Common myeloid progenitor, CD34-positive (primary cell): ENCODE measurements around the gene SCARF1.
"Not testable (repeated sequence)": the region's sequence is repeated elsewhere in the genome, so short reads cannot be mapped to it uniquely, and the experiment has no call there.

Source experiments
- CTCF ChIA-PET: fragments of 350-600 bp; sonication (Branson Sonifier 250); formaldehyde crosslinking; loops from one replicate; lab custom pipeline; 2021; ENCODE audit warnings: antibody characterized with exemption; lab: Charles Lee
- POLR2A ChIA-PET: fragments of 350-600 bp; sonication (Branson Sonifier 250); formaldehyde crosslinking; loops from one replicate; lab custom pipeline; 2021; ENCODE audit warnings: antibody characterized with exemption; lab: Charles Lee
- DNase-seq, 3 donors: peaks; one replicate each; pipeline versions ENCODE4 v3.0.0 to v3.0.0-alpha.2; 2013
- H3K27ac ChIP-seq, 2 experiments: 1 replicate in 1 of 2; 2 replicates in 1 of 2; pipeline ENCODE4 v1.7.0; 2013; ENCODE audit warnings: inconsistent platforms in 2 of 2, low read length in 2 of 2, mild to moderate bottlenecking in 2 of 2, low read depth in 1 of 2, moderate library complexity in 1 of 2; ENCODE audit not compliant: severe bottlenecking in 2 of 2, insufficient read depth in 1 of 2, poor library complexity in 1 of 2
- H3K27me3 ChIP-seq, 5 experiments: replicated peaks in 2 of 5; 1 replicate in 3 of 5; 2 replicates in 2 of 5; pipeline versions ENCODE4 v1.6.1 to v1.7.0; 2013; ENCODE audit warnings: low read length in 4 of 5, mild to moderate bottlenecking in 2 of 5, moderate library complexity in 2 of 5, inconsistent platforms in 1 of 5; ENCODE audit not compliant: insufficient read depth in 5 of 5, control insufficient read depth in 4 of 5
- H3K36me3 ChIP-seq, 4 experiments: 1 replicate in 2 of 4; 2 replicates in 2 of 4; pipeline versions ENCODE4 v1.6.1 to v1.7.0; 2013; ENCODE audit warnings: low read length in 3 of 4, control low read depth in 1 of 4, mild to moderate bottlenecking in 1 of 4; ENCODE audit not compliant: control insufficient read depth in 4 of 4, insufficient read depth in 4 of 4
- H3K4me1 ChIP-seq, 4 experiments: 1 replicate in 3 of 4; 2 replicates in 1 of 4; pipeline versions ENCODE4 v1.6.1 to v1.7.1; 2013; ENCODE audit warnings: low read length in 3 of 4, mild to moderate bottlenecking in 3 of 4, control low read depth in 1 of 4, inconsistent platforms in 1 of 4, moderate library complexity in 1 of 4; ENCODE audit not compliant: control insufficient read depth in 4 of 4, insufficient read depth in 4 of 4; ENCODE audit errors: control extremely low read depth in 1 of 4
- H3K4me3 ChIP-seq, 7 experiments: 1 replicate in 4 of 7; 2 replicates in 3 of 7; pipeline versions ENCODE4 v1.5.1 to v1.7.0; 2013; ENCODE audit warnings: mild to moderate bottlenecking in 7 of 7, low read length in 6 of 7, moderate library complexity in 6 of 7, inconsistent platforms in 2 of 7, low read depth in 2 of 7, control low read depth in 1 of 7; ENCODE audit not compliant: insufficient read depth in 4 of 7, control insufficient read depth in 1 of 7; ENCODE audit errors: extremely low read depth in 1 of 7
- H3K9me3 ChIP-seq, 5 experiments: 1 replicate in 4 of 5; 2 replicates in 1 of 5; pipeline versions ENCODE4 v1.6.1 to v1.7.1; 2013; ENCODE audit warnings: low read length in 4 of 5, mild to moderate bottlenecking in 2 of 5, inconsistent platforms in 1 of 5, low read depth in 1 of 5, moderate library complexity in 1 of 5; ENCODE audit not compliant: control insufficient read depth in 4 of 5, insufficient read depth in 2 of 5; ENCODE audit errors: control extremely low read depth in 1 of 5
- WGBS: methylation state at CpG from one replicate; pipeline ENCODE4 v1.1.5; 2013; ENCODE audit not compliant: insufficient coverage; 5-methylcytosine and 5-hydroxymethylcytosine counted together

The SCARF1 gene

GRCh38 chr17:1684378-1685189 is 39.1 kb upstream of the SCARF1 start, which contains the start of gene PRPF8:
PRPF8 (minus strand) TSS chr17:1684867; CDS start chr17:1684571, 296 bp downstream.
- WGBS, result 0% methylated on average over 60 of the region's 72 CpGs
- peak; percentile 97 to 99 (median 98) for DNase-seq
- peak within 1 kb of the TSS; percentile 80 to 94 for H3K27ac ChIP-seq
- ChIA-PET CTCF (interaction anchor here (0.6 to 2.1 kb wide), 4 partner anchors 9 to 99 kb away, joined by 3 to 14 read pairs (median 4); no protein-coding TSS in a partner anchor), POLR2A (interaction anchor here (0.5 to 1.9 kb wide), 11 partner anchors 9 to 107 kb away, joined by 3 to 8 read pairs (median 3); partner anchors contain the start of genes RILP and WDR81)
- H3K27me3 ChIP-seq, result no peaks in the 10 kb centered on the region
- peak within 1 kb of the TSS; percentile 79 to 94 (median 91) for H3K4me3 ChIP-seq
- peaks cover 15 to 38% (median 32%) of the 10 kb centered on the region in 4 experiments for H3K36me3 ChIP-seq
- no peaks in the 10 kb centered on the region for H3K9me3 ChIP-seq
- peaks cover 0 to 13% (median 10%) of the 10 kb centered on the region in 4 experiments for H3K4me1 ChIP-seq

- CTCF ChIA-PET, result interaction anchor here (0.7 to 2.1 kb wide), 7 partner anchors 7 to 107 kb away, joined by 3 to 14 read pairs (median 3); no protein-coding TSS in a partner anchor
- Histone ChIP-seq H3K4me1 (peaks cover 0 to 13% (median 10%) of the 10 kb centered on the region in 4 experiments), H3K27ac (peak overlapping the region; percentile 80 to 94), H3K27me3 (no peaks in the 10 kb centered on the region), H3K36me3 (peaks cover 19 to 49% (median 44%) of the 10 kb centered on the region in 4 experiments), H3K4me3 (peak overlapping the region in 6 of 7 experiments; percentile 79 to 92 (median 90)), H3K9me3 (no peaks in the 10 kb centered on the region)
- POLR2A ChIA-PET, result interaction anchor here (0.7 to 1.9 kb wide), 3 partner anchors 19 to 33 kb away, joined by 3 to 8 read pairs (median 8); no protein-coding TSS in a partner anchor
- DNase-seq, result peak in 2 of 3 donors; percentile 36 to 50
- WGBS, result 51% methylated on average over 5 of the region's 5 CpGs
Measured at GRCh38 chr17:1683459-1683858, 37.9 kb upstream of the SCARF1 start.

- DNase-seq, result no peak
- H3K27me3 ChIP-seq, result no peaks in the 10 kb centered on the region
- no peaks in the 10 kb centered on the region for H3K9me3 ChIP-seq
- 98% methylated on average over 13 of the region's 13 CpGs for WGBS
- no peak overlapping the region for H3K27ac ChIP-seq
- ChIA-PET POLR2A (no interaction called here), CTCF (interaction anchor here (1.0 to 1.1 kb wide), 2 partner anchors 8 to 108 kb away, joined by 3 to 4 read pairs; no protein-coding TSS in a partner anchor)
- peaks cover 30 to 94% (median 85%) of the 10 kb centered on the region in 4 experiments for H3K36me3 ChIP-seq
- H3K4me1 ChIP-seq, result no peaks in the 10 kb centered on the region
- no peak overlapping the region for H3K4me3 ChIP-seq
Measured at GRCh38 chr17:1676401-1676800, 30.9 kb upstream of the SCARF1 start.

GRCh38 chr17:1673041-1673785 is 27.7 kb upstream of the SCARF1 start:
- WGBS, result 93% methylated on average over 26 of the region's 26 CpGs
- Histone ChIP-seq H3K4me1 (no peaks in the 10 kb centered on the region), H3K27ac (no peak overlapping the region), H3K9me3 (no peaks in the 10 kb centered on the region), H3K27me3 (no peaks in the 10 kb centered on the region), H3K4me3 (no peak overlapping the region), H3K36me3 (peaks cover 31 to 91% (median 79%) of the 10 kb centered on the region in 4 experiments)
- DNase-seq, result no peak
- ChIA-PET CTCF (interaction anchor here (0.9 to 2.8 kb wide), 6 partner anchors 9 to 188 kb away, joined by 3 to 11 read pairs (median 4); no protein-coding TSS in a partner anchor), POLR2A (interaction anchor here (1.0 kb wide), 1 partner anchor 43 kb away, joined by 3 read pairs; no protein-coding TSS in a partner anchor)

- H3K4me3 ChIP-seq, POLR2A ChIA-PET, H3K27me3 ChIP-seq, H3K9me3 ChIP-seq, H3K4me1 ChIP-seq, H3K27ac ChIP-seq, DNase-seq: not testable (repeated sequence)
- CTCF ChIA-PET, result interaction anchor here (1.3 to 6.8 kb wide), 3 partner anchors 14 to 119 kb away, joined by 3 to 39 read pairs (median 5); partner anchors contain the start of gene RILP
- H3K36me3 ChIP-seq, result peaks cover 16 to 85% (median 60%) of the 10 kb centered on the region in 4 experiments
- WGBS, result no CpG with 5 or more reads among the region's 5 CpGs
Measured at GRCh38 chr17:1663934-1664333, 18.4 kb upstream of the SCARF1 start.

- Histone ChIP-seq H3K27me3 (no peaks in the 10 kb centered on the region), H3K4me3 (no peak overlapping the region), H3K4me1 (no peaks in the 10 kb centered on the region), H3K27ac (no peak overlapping the region), H3K9me3 (no peaks in the 10 kb centered on the region), H3K36me3 (peaks cover 21 to 89% (median 69%) of the 10 kb centered on the region in 4 experiments)
- WGBS, result 95% methylated on average over 12 of the region's 12 CpGs
- CTCF ChIA-PET, result interaction anchor here (1.3 to 6.8 kb wide), 5 partner anchors 8 to 52 kb away, joined by 3 to 39 read pairs (median 10); partner anchors contain the start of gene RILP
- DNase-seq, result no peak
- POLR2A ChIA-PET, result interaction anchor here (0.6 kb wide), 1 partner anchor 45 kb away, joined by 5 read pairs; no protein-coding TSS in a partner anchor
Measured at GRCh38 chr17:1661045-1661444, 15.5 kb upstream of the SCARF1 start.
